ENCODE data around the gene CMPK1. TPM values are rescaled to one million over a fixed set of nuclear protein-coding genes. Genes with fewer than 3 reads are reported as not detected.

The CMPK1 gene
- total RNA-seq, 2 experiments from 2014 or later = 99.7 to 101 TPM

GRCh38 chr1:47420547-47420946 lies 87.0 kb downstream of the CMPK1 start:
- intact Hi-C loops (cut with micrococcal nuclease) = no loop called here
- no peak for DNase-seq
- H3K36me3 Mint-ChIP-seq (ENCODE audit: low read depth) = no peaks in the 10 kb centered on the region
- H3K9me3 Mint-ChIP-seq = no peaks in the 10 kb centered on the region
- ChIA-PET POLR2A (interaction anchor here (1.1 kb wide), 1 partner anchor 17 kb away, joined by 3 read pairs; no protein-coding TSS in a partner anchor), CTCF (interaction anchor here (0.5 to 4.3 kb wide), 8 partner anchors 12 to 305 kb away, joined by 3 to 21 read pairs (median 4); partner anchors contain the start of gene FOXD2)
- no peak for TF ChIP-seq CTCF (IDR thresholded peaks at IDR 0.05)
- H3K27ac Mint-ChIP-seq = no peak overlapping the region
- H3K4me3 Mint-ChIP-seq = no peak overlapping the region
- ATAC-seq = no peak
- H3K4me1 Mint-ChIP-seq (ENCODE audit: low read depth) = peaks cover 9% of the 10 kb centered on the region
- peaks cover 32% of the 10 kb centered on the region for H3K27me3 Mint-ChIP-seq

GRCh38 chr1:47423872-47424271 lies 90.3 kb downstream of the CMPK1 start:
- Mint-ChIP-seq H3K9me3 (no peaks in the 10 kb centered on the region), H3K36me3 (ENCODE audit: low read depth) (no peaks in the 10 kb centered on the region), H3K27ac (no peak overlapping the region), H3K27me3 (peaks cover 12% of the 10 kb centered on the region), H3K4me3 (no peak overlapping the region), H3K4me1 (ENCODE audit: low read depth) (peaks cover 3% of the 10 kb centered on the region)
- ChIA-PET CTCF (interaction anchor here (0.9 to 1.8 kb wide), 7 partner anchors 8 to 287 kb away, joined by 3 to 7 read pairs (median 4); no protein-coding TSS in a partner anchor), POLR2A (no interaction called here)
- TF ChIP-seq CTCF (IDR thresholded peaks at IDR 0.05) = no peak
- no peak for ATAC-seq
- no peak for DNase-seq
- intact Hi-C loops (cut with micrococcal nuclease) = no loop called here

- peaks cover 12% of the 10 kb centered on the region for H3K27me3 Mint-ChIP-seq
- H3K4me3 Mint-ChIP-seq = no peak overlapping the region
- no peak for ATAC-seq
- H3K36me3 Mint-ChIP-seq (ENCODE audit: low read depth) = no peaks in the 10 kb centered on the region
- peaks cover 3% of the 10 kb centered on the region for H3K4me1 Mint-ChIP-seq (ENCODE audit: low read depth)
- peak; percentile 28 for DNase-seq
- H3K27ac Mint-ChIP-seq = no peak overlapping the region
- intact Hi-C loops (cut with micrococcal nuclease) = no loop called here
- H3K9me3 Mint-ChIP-seq = no peaks in the 10 kb centered on the region
- TF ChIP-seq CTCF (IDR thresholded peaks at IDR 0.05) = peak; percentile 77
- ChIA-PET POLR2A (no interaction called here), CTCF (interaction anchor here (0.7 to 1.8 kb wide), 4 partner anchors 10 to 37 kb away, joined by 3 to 7 read pairs (median 4); no protein-coding TSS in a partner anchor)
Measured at GRCh38 chr1:47424336-47424982, 90.9 kb downstream of the CMPK1 start.

Other genes with a start within 250 kb of the CMPK1 start
- not detected for gene CYP4A22, start 196.3 kb upstream of the CMPK1 start, total RNA-seq
- not detected for gene PDZK1IP1, start 143.8 kb upstream of the CMPK1 start, total RNA-seq
- not detected for gene TAL1, start 101.6 kb upstream of the CMPK1 start, total RNA-seq
- 10 to 100 TPM; 22.8 to 24.5 TPM for gene STIL, start 19.6 kb upstream of the CMPK1 start, total RNA-seq
- not detected for gene FOXE3, start 82.5 kb downstream of the CMPK1 start, total RNA-seq
- gene FOXD2, start 104.3 kb downstream of the CMPK1 start, total RNA-seq = under 1 TPM; 0.11 to 0.18 TPM